Measurements from ENCODE around the gene ZNHIT2. TPM values are rescaled to one million over a fixed set of nuclear protein-coding genes. Genes with fewer than 3 reads are reported as not detected.
A peak's percentile ranks its signal among the peaks of the same experiment; 100 is the strongest.

The ZNHIT2 gene
- total and polyA plus RNA-seq, 2 of the 13 experiments (the other 11 are each of a cell fraction or from before 2014, with no cell fraction given), result 1.1 to 6.5 TPM

DNA sequence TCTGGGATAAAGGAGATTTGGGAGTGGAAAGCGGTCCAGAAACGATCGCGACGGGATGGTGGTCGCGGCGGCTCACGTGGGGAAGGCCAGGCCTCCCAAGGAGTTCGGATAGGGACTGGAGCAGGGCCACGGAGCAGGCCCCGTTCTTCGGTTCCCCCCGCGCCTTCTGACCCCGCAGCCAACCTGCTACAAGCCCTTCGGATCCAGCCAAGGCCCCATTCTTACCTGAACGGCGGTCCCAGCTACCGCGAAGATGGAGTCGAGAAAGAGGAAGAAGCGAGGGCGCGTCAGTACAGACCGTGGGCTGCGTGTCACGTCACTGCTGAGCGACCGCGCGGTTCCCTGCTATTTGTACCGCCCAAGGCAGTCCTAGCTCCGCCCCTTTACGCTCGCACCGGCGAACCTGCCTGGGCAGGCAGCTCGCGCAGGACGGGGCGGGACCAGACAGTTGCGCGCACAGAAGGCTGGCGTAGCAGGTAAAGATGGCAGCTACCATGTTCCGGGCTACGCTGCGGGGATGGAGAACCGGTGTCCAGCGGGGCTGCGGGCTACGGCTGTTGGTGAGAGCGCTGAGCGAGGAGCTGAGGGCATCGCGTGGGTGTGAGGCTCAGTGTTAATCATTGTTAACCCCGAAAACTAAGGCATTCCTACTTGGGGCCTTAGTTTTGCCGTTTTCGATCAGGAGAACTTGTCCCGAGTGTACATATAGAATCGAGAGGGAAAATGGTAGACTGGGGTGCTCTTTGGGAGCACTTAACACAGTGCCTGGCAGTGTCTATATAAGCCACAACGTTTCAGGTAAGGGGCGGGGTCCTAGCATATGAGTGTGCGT, 4.6 kb upstream of the ZNHIT2 start, which contains the start of the genes FAU and MRPL49 (continued):
- TF ChIP-seq, protein P1, sequence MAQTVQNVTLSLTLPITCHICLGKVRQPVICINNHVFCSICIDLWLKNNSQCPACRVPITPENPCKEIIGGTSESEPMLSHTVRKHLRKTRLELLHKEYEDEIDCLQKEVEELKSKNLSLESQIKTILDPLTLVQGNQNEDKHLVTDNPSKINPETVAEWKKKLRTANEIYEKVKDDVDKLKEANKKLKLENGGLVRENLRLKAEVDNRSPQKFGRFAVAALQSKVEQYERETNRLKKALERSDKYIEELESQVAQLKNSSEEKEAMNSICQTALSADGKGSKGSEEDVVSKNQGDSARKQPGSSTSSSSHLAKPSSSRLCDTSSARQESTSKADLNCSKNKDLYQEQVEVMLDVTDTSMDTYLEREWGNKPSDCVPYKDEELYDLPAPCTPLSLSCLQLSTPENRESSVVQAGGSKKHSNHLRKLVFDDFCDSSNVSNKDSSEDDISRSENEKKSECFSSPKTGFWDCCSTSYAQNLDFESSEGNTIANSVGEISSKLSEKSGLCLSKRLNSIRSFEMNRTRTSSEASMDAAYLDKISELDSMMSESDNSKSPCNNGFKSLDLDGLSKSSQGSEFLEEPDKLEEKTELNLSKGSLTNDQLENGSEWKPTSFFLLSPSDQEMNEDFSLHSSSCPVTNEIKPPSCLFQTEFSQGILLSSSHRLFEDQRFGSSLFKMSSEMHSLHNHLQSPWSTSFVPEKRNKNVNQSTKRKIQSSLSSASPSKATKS (CRISPR knock-in tag; IDR thresholded peaks at IDR 0.05), result no peak
- peak; percentile 85; the same call in 1 of the 2 replicates for TF ChIP-seq HIVEP1 (CRISPR knock-in tag; IDR thresholded peaks at IDR 0.05)
- TF ChIP-seq CBX5 (CRISPR knock-in tag; IDR thresholded peaks at IDR 0.05; ENCODE audit: borderline replicate concordance), result no peak
- peak; percentile 78; the same call in 1 of the 2 replicates for TF ChIP-seq ZSCAN21 (CRISPR knock-in tag; IDR thresholded peaks at IDR 0.05; ENCODE audit: borderline replicate concordance)
- no peak for TF ChIP-seq ZNF616 (CRISPR knock-in tag; IDR thresholded peaks at IDR 0.05; ENCODE audit: low read depth)
- TF ChIP-seq, protein P2, sequence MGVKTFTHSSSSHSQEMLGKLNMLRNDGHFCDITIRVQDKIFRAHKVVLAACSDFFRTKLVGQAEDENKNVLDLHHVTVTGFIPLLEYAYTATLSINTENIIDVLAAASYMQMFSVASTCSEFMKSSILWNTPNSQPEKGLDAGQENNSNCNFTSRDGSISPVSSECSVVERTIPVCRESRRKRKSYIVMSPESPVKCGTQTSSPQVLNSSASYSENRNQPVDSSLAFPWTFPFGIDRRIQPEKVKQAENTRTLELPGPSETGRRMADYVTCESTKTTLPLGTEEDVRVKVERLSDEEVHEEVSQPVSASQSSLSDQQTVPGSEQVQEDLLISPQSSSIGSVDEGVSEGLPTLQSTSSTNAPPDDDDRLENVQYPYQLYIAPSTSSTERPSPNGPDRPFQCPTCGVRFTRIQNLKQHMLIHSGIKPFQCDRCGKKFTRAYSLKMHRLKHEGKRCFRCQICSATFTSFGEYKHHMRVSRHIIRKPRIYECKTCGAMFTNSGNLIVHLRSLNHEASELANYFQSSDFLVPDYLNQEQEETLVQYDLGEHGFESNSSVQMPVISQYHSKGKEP (CRISPR knock-in tag; IDR thresholded peaks at IDR 0.05), result 0 out of 2 replicates have a peak, but pooled peaks have one; percentile 45
- peak; percentile 37; the same call in 1 of the 2 replicates for TF ChIP-seq RXRA (CRISPR knock-in tag; IDR thresholded peaks at IDR 0.05)
- no peak for TF ChIP-seq ATM (IDR thresholded peaks at IDR 0.05; ENCODE audit: borderline replicate concordance)
- peak; percentile 32; the same call in 1 of the 2 replicates for TF ChIP-seq ETV5 (CRISPR knock-in tag; IDR thresholded peaks at IDR 0.05; ENCODE audit: borderline replicate concordance)
- peak; percentile 81 for TF ChIP-seq SIN3B (IDR thresholded peaks at IDR 0.05; ENCODE audit: low read length)
- TF ChIP-seq ZNF230 (CRISPR knock-in tag; IDR thresholded peaks at IDR 0.05), result peak; percentile 74; the same call in 1 of the 2 replicates
- TF ChIP-seq SNRNP70 (IDR thresholded peaks at IDR 0.05; ENCODE audit: low read depth, low read length), result no peak
- peak; percentile 97 for TF ChIP-seq RBFOX2 (IDR thresholded peaks at IDR 0.05; ENCODE audit: low read depth, low read length)
- TF ChIP-seq, protein P3, sequence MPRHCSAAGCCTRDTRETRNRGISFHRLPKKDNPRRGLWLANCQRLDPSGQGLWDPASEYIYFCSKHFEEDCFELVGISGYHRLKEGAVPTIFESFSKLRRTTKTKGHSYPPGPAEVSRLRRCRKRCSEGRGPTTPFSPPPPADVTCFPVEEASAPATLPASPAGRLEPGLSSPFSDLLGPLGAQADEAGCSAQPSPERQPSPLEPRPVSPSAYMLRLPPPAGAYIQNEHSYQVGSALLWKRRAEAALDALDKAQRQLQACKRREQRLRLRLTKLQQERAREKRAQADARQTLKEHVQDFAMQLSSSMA (CRISPR knock-in tag; IDR thresholded peaks at IDR 0.05), result peak; percentile 34; the same call in 1 of the 2 replicates
- TF ChIP-seq MYC (CRISPR knock-in tag; IDR thresholded peaks at IDR 0.05; ENCODE audit: borderline replicate concordance), result peak; percentile 84; the same call in 1 of the 2 replicates
- 0 out of 2 replicates have a peak, but pooled peaks have one; percentile 64 for TF ChIP-seq KDM4B (CRISPR knock-in tag; IDR thresholded peaks at IDR 0.05)
- peak; percentile 80; the same call in 1 of the 2 replicates for TF ChIP-seq ZNF343 (CRISPR knock-in tag; IDR thresholded peaks at IDR 0.05)
- no peak for TF ChIP-seq MTF1 (CRISPR knock-in tag; IDR thresholded peaks at IDR 0.05)
- no peak for TF ChIP-seq ZSCAN30 (CRISPR knock-in tag; IDR thresholded peaks at IDR 0.05)
- TF ChIP-seq, protein P4, sequence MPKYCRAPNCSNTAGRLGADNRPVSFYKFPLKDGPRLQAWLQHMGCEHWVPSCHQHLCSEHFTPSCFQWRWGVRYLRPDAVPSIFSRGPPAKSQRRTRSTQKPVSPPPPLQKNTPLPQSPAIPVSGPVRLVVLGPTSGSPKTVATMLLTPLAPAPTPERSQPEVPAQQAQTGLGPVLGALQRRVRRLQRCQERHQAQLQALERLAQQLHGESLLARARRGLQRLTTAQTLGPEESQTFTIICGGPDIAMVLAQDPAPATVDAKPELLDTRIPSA (CRISPR knock-in tag; IDR thresholded peaks at IDR 0.05; ENCODE audit: borderline replicate concordance), result no peak
- peak; percentile 60 for TF ChIP-seq NFKB2 (CRISPR knock-in tag; IDR thresholded peaks at IDR 0.05; ENCODE audit: borderline replicate concordance)
- TF ChIP-seq HHEX (CRISPR knock-in tag; IDR thresholded peaks at IDR 0.05), result no peak
- peak; percentile 97 for TF ChIP-seq KAT8 (CRISPR knock-in tag; IDR thresholded peaks at IDR 0.05)
- TF ChIP-seq MED1 (CRISPR knock-in tag; IDR thresholded peaks at IDR 0.05), result peak; percentile 80
- no peak for TF ChIP-seq NR2F6 (IDR thresholded peaks at IDR 0.05)
- no peak for TF ChIP-seq NR2F6 (CRISPR knock-in tag; IDR thresholded peaks at IDR 0.05)
- peak; percentile 90 for TF ChIP-seq KMT2A (CRISPR knock-in tag; IDR thresholded peaks at IDR 0.05)
